Dermis blood vessel endothelial cell (primary cell): ENCODE results near the gene PCDHGB5. TPM values are rescaled to one million over a fixed set of nuclear protein-coding genes. Genes with fewer than 3 reads are reported as not detected.

Experiments used
- total RNA-seq: library from RNA; depleted of rRNA; stranded (reverse); fragments of >200 nt; gene quantifications from 2 replicates; pipeline ENCODE4 v1.2.3, GENCODE V29; 2014

The PCDHGB5 gene
- total RNA-seq, 1 donor from 2014 or later = 11.9 TPM

Other genes starting within 250 kb of the PCDHGB5 start
- 0.05 and 0.17 TPM in 2 replicates for gene PCDHB6, start 247.9 kb upstream of the PCDHGB5 start, total RNA-seq
- gene PCDHB7, start 225.3 kb upstream of the PCDHGB5 start, total RNA-seq = 0.68 and 0.74 TPM in 2 replicates
- 0.14 and 0.34 TPM in 2 replicates for gene PCDHB8, start 220.2 kb upstream of the PCDHGB5 start, total RNA-seq
- 0.17 and 0.23 TPM in 2 replicates for gene PCDHB16, start 215.6 kb upstream of the PCDHGB5 start, total RNA-seq
- 0.14 and 0.17 TPM in 2 replicates for gene PCDHB9, start 210.8 kb upstream of the PCDHGB5 start, total RNA-seq
- 0.51 and 0.70 TPM in 2 replicates for gene PCDHB10, start 205.6 kb upstream of the PCDHGB5 start, total RNA-seq
- 0.17 and 0.19 TPM in 2 replicates for gene PCDHB11, start 198.3 kb upstream of the PCDHGB5 start, total RNA-seq
- 0.47 and 0.68 TPM in 2 replicates for gene PCDHB12, start 189.2 kb upstream of the PCDHGB5 start, total RNA-seq
- gene PCDHB13, start 184.0 kb upstream of the PCDHGB5 start, total RNA-seq = 1.4 TPM in 2 replicates
- 0.98 and 1.0 TPM in 2 replicates for gene PCDHB14, start 174.6 kb upstream of the PCDHGB5 start, total RNA-seq
- gene PCDHB15, start 152.6 kb upstream of the PCDHGB5 start, total RNA-seq = 0.65 and 1.0 TPM in 2 replicates
- 0.09 and 0.34 TPM in 2 replicates for gene SLC25A2, start 93.9 kb upstream of the PCDHGB5 start, total RNA-seq
- gene TAF7, start 77.2 kb upstream of the PCDHGB5 start, total RNA-seq = 60.6 and 78.3 TPM in 2 replicates
- gene PCDHGA1, start 67.4 kb upstream of the PCDHGB5 start, total RNA-seq = 0.33 and 0.34 TPM in 2 replicates
- gene PCDHGA2, start 59.2 kb upstream of the PCDHGB5 start, total RNA-seq = 1.4 TPM in 2 replicates
- 0.70 and 1.2 TPM in 2 replicates for gene PCDHGA3, start 54.1 kb upstream of the PCDHGB5 start, total RNA-seq
- 1.4 and 1.5 TPM in 2 replicates for gene PCDHGB1, start 47.8 kb upstream of the PCDHGB5 start, total RNA-seq
- gene PCDHGA4, start 42.9 kb upstream of the PCDHGB5 start, total RNA-seq = 2.2 and 3.4 TPM in 2 replicates
- gene PCDHGB2, start 38.0 kb upstream of the PCDHGB5 start, total RNA-seq = 0.51 and 1.7 TPM in 2 replicates
- gene PCDHGA5, start 33.8 kb upstream of the PCDHGB5 start, total RNA-seq = 0.74 and 0.85 TPM in 2 replicates
- gene PCDHGB3, start 27.7 kb upstream of the PCDHGB5 start, total RNA-seq = 3.6 and 3.7 TPM in 2 replicates
- 2.2 TPM in 2 replicates for gene PCDHGA6, start 24.1 kb upstream of the PCDHGB5 start, total RNA-seq
- gene PCDHGA7, start 15.2 kb upstream of the PCDHGB5 start, total RNA-seq = 1.0 and 1.3 TPM in 2 replicates
- gene PCDHGB4, start 10.2 kb upstream of the PCDHGB5 start, total RNA-seq = 11.3 and 14.5 TPM in 2 replicates
- 0.74 and 1.4 TPM in 2 replicates for gene PCDHGA8, start 5.3 kb upstream of the PCDHGB5 start, total RNA-seq
- gene PCDHGA9, start 4.8 kb downstream of the PCDHGB5 start, total RNA-seq = 2.9 and 3.6 TPM in 2 replicates
- 2.9 and 3.7 TPM in 2 replicates for gene PCDHGB6, start 10.1 kb downstream of the PCDHGB5 start, total RNA-seq
- gene PCDHGA10, start 15.0 kb downstream of the PCDHGB5 start, total RNA-seq = 4.7 and 6.0 TPM in 2 replicates
- gene PCDHGB7, start 19.7 kb downstream of the PCDHGB5 start, total RNA-seq = 10.2 and 11.9 TPM in 2 replicates
- 6.8 and 10.6 TPM in 2 replicates for gene PCDHGA11, start 23.1 kb downstream of the PCDHGB5 start, total RNA-seq
- gene PCDHGA12, start 32.6 kb downstream of the PCDHGB5 start, total RNA-seq = 4.1 and 4.6 TPM in 2 replicates
- 19.4 and 25.1 TPM in 2 replicates for gene PCDHGC3, start 78.0 kb downstream of the PCDHGB5 start, total RNA-seq
- gene PCDHGC4, start 87.1 kb downstream of the PCDHGB5 start, total RNA-seq = 1.2 and 1.5 TPM in 2 replicates
- 0.56 and 1.5 TPM in 2 replicates for gene PCDHGC5, start 91.1 kb downstream of the PCDHGB5 start, total RNA-seq
- 42.2 and 91.9 TPM in 2 replicates for gene DIAPH1, start 221.1 kb downstream of the PCDHGB5 start, total RNA-seq
- gene HDAC3, start 238.9 kb downstream of the PCDHGB5 start, total RNA-seq = 43.7 and 45.0 TPM in 2 replicates
- 3.9 and 9.9 TPM in 2 replicates for gene RELL2, start 239.1 kb downstream of the PCDHGB5 start, total RNA-seq